Activated CD8-positive, alpha-beta T cell treated with anti-CD3 and anti-CD28 coated beads for 36 hours (primary cell): Measurements from ENCODE around the gene CYP4Z1. TPM values are rescaled to one million over a fixed set of nuclear protein-coding genes. Genes with fewer than 3 reads are reported as not detected.
"Not testable (repeated sequence)": the region's sequence is repeated elsewhere in the genome, so short reads cannot be mapped to it uniquely, and the experiment has no call there.

Experiments
- ATAC-seq: fragments of 200-7000 bp; cut with Tn5 transposase; one replicate; pipeline ENCODE4 v1.10.0; 2021; ENCODE audit warnings: mild to moderate bottlenecking, moderate library complexity
- CTCF ChIA-PET: fragments of 350-600 bp; sonication (Branson Sonifier 250); formaldehyde crosslinking; loops from one replicate; lab custom pipeline; 2021; ENCODE audit warnings: antibody characterized with exemption; lab: Charles Lee
- POLR2A ChIA-PET: fragments of 350-600 bp; sonication (Branson Sonifier 250); formaldehyde crosslinking; loops from one replicate; lab custom pipeline; 2021; ENCODE audit warnings: antibody characterized with exemption; lab: Charles Lee
- DNase-seq: peaks from one replicate; pipeline ENCODE4 v3.0.0-alpha.2; 2020
- H3K27ac Mint-ChIP-seq: one replicate; pipeline ENCODE4 v1.8.0; 2021; ENCODE audit warnings: mild to moderate bottlenecking, mixed read lengths
- H3K27me3 Mint-ChIP-seq: one replicate; pipeline ENCODE4 v1.8.0; 2021; ENCODE audit warnings: mixed read lengths
- H3K36me3 Mint-ChIP-seq: one replicate; pipeline ENCODE4 v1.8.0; 2021; ENCODE audit warnings: low read depth, mixed read lengths
- H3K4me1 Mint-ChIP-seq: one replicate; pipeline ENCODE4 v1.8.0; 2021; ENCODE audit warnings: low read depth, mixed read lengths
- H3K4me3 Mint-ChIP-seq: one replicate; pipeline ENCODE4 v1.8.0; 2021; ENCODE audit warnings: mild to moderate bottlenecking, moderate library complexity, mixed read lengths
- H3K9me3 Mint-ChIP-seq: one replicate; pipeline ENCODE4 v1.8.0; 2021; ENCODE audit warnings: mixed read lengths
- CTCF ChIP-seq: fragments of 200-600 bp; IDR thresholded peaks from one replicate; pipeline ENCODE4 v1.8.0; 2022; ENCODE audit warnings: antibody characterized with exemption, mild to moderate bottlenecking
- intact Hi-C: fragments of 100-400 bp; cut with micrococcal nuclease; formaldehyde crosslinking; loops from one replicate; pipeline ENCODE4 v1.10.0; 2022
- total RNA-seq, 2 experiments: library from RNA; stranded (reverse); gene quantifications; one replicate each; pipeline ENCODE4 v1.2.3, GENCODE V29; 2021

The CYP4Z1 gene
- total RNA-seq, 2 experiments from 2014 or later = not detected

DNA sequence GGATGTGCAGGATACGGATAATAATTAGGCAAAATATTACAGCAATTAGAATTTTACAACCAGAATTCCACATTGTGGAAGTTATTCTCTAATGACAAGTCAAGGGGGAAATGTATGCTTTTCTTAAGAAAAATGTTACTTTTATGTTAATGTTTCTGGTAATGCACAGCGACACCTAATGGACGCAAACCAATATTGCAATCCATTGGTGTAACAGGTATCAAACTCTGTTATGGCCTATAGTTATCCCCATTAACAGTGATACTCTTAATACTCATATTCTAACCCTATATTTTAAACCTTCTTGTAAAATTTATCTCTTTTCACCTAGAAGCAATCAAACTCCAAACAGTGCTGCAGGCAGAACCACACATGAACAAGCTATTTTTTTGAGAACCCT lies 22.3 kb downstream of the CYP4Z1 start:
- TF ChIP-seq CTCF = peak; percentile 70
- DNase-seq = peak; percentile 61
- H3K4me1 Mint-ChIP-seq, H3K27me3 Mint-ChIP-seq, H3K36me3 Mint-ChIP-seq, ATAC-seq, H3K4me3 Mint-ChIP-seq, intact Hi-C loops, H3K9me3 Mint-ChIP-seq, POLR2A ChIA-PET, CTCF ChIA-PET, H3K27ac Mint-ChIP-seq: not testable (repeated sequence)

- ATAC-seq, H3K27ac Mint-ChIP-seq, CTCF ChIA-PET, H3K4me1 Mint-ChIP-seq, intact Hi-C loops, DNase-seq, H3K9me3 Mint-ChIP-seq, H3K27me3 Mint-ChIP-seq, H3K36me3 Mint-ChIP-seq, POLR2A ChIA-PET, H3K4me3 Mint-ChIP-seq: not testable (repeated sequence)
- TF ChIP-seq CTCF = peak; percentile 42
Observed at GRCh38 chr1:47091476-47091875, 24.4 kb downstream of the CYP4Z1 start.

DNA sequence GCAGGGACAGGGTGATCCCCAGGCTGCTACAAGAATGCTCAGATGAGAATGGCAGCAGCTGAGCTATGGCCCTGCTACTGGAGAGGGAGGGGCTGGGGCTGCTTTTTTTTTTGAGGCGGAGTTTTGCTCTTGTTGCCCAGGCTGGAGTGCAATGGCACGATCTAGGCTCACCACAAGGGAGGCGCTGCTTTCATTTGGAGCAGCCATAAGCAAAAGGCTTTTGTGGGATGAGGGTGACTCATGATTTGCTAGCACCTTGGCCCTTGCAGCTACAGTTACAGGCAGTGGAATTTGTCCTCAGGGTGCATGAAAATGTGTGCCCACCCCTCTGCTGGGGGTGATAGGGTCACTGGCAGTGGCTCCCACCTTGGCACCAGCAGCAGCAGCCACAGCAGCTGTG lies 37.8 kb downstream of the CYP4Z1 start:
- no peak for DNase-seq
- H3K36me3 Mint-ChIP-seq = no peaks in the 10 kb centered on the region
- ChIA-PET POLR2A (no interaction called here), CTCF (no interaction called here)
- no peak for TF ChIP-seq CTCF
- H3K4me3 Mint-ChIP-seq = no peak overlapping the region
- no peaks in the 10 kb centered on the region for H3K4me1 Mint-ChIP-seq
- H3K27me3 Mint-ChIP-seq = peaks cover 14% of the 10 kb centered on the region
- ATAC-seq = no peak
- intact Hi-C loops = no loop called here
- no peak overlapping the region for H3K27ac Mint-ChIP-seq
- H3K9me3 Mint-ChIP-seq = peaks cover 11% of the 10 kb centered on the region

DNA sequence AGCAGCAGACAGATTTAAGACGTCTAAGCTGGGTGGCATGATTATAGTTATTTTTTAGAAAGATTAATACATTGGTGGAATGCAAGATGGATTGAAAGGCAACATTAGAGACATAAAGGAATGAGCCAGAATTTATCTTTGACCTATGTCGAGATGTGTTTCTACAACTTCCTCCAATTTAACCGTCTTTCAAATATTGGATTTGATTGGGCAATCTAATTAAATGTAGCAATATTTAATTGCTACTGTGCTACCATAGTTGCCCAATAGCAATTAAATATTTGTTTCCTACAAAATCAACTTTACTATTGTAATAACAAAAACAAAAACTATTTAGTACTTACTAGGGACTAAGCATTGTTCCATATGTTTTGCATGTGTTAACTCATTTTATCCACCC lies 39.8 kb downstream of the CYP4Z1 start:
- Mint-ChIP-seq H3K4me3 (no peak overlapping the region), H3K9me3 (peaks cover 11% of the 10 kb centered on the region), H3K27ac (no peak overlapping the region), H3K36me3 (no peaks in the 10 kb centered on the region), H3K4me1 (no peaks in the 10 kb centered on the region), H3K27me3 (peaks cover 13% of the 10 kb centered on the region)
- intact Hi-C loops = no loop called here
- CTCF ChIA-PET = no interaction called here
- DNase-seq (no peak), ATAC-seq (no peak)
- POLR2A ChIA-PET = no interaction called here
- no peak for TF ChIP-seq CTCF

DNA sequence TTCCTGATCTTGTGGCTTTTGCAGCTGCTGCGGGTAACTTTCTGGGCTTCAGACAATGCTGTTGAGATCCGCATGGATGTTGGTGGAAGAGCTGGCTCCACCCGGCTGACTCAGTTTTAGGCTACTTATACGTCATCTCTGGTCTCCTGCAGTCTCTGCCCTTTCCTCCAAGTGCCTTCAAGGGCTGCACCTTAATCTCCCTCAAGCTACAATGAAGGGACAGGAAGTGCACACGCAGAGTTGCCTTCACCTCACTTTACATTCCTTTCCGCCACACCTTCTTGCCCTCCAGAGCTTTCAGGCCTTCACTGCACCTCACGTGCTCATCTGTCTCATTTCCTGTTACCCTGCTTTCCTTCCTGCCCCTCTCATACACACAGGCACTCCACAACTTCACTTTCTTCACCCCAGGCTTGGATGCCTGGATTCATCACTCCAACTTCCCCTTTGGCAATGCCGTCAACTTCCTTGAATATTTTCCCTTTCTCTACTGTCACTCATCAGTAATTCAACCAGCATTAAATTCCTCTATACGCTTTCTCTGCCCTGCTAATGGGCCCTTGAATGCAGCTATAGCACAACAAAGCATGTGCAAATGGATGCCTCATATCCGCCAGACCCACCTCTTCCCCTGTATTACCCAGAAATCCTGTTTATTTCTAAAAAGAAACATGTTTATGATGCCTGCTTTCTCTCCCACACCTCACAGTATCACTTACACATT lies 41.0 kb downstream of the CYP4Z1 start:
- H3K9me3 Mint-ChIP-seq, H3K36me3 Mint-ChIP-seq, CTCF ChIA-PET, H3K4me1 Mint-ChIP-seq, POLR2A ChIA-PET, H3K4me3 Mint-ChIP-seq, ATAC-seq, intact Hi-C loops, H3K27ac Mint-ChIP-seq: not testable (repeated sequence)
- H3K27me3 Mint-ChIP-seq = peaks cover 13% of the 10 kb centered on the region
- DNase-seq = peak; percentile 3

DNA sequence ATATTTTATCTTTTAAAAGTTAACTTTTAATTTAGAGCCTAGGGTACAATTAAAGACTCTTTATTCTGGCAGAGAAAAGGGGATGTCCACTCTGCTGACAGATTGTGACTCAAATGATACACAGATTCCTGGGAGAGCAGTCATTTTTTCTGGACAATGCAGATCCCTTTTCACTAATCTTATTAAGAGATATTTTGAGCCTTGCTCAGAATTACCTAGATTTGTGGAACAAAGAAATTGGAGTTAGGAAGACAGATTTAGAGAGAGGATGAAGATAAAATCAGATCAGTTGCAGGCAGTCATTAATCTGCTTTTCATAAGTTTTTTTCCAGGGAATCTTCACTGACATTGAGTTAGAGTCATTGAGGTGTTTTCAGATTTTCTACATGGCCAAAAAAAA lies 42.5 kb downstream of the CYP4Z1 start:
- H3K4me1 Mint-ChIP-seq, CTCF ChIA-PET, H3K36me3 Mint-ChIP-seq, H3K4me3 Mint-ChIP-seq, DNase-seq, POLR2A ChIA-PET, ATAC-seq, intact Hi-C loops, H3K27ac Mint-ChIP-seq, H3K9me3 Mint-ChIP-seq: not testable (repeated sequence)
- peaks cover 14% of the 10 kb centered on the region for H3K27me3 Mint-ChIP-seq
